ENCODE measurements around the gene SEBOX. TPM values are rescaled to one million over a fixed set of nuclear protein-coding genes. Genes with fewer than 3 reads are reported as not detected.

SEBOX gene
- total and polyA plus RNA-seq, 7 donors: not detected

- no peaks in the 10 kb centered on the region for H3K4me1 ChIP-seq
- no peak for TF ChIP-seq POLR2A (IDR thresholded peaks at IDR 0.05)
- TF ChIP-seq CTCF (IDR thresholded peaks at IDR 0.05): no peak
- no peak for TF ChIP-seq POLR2AphosphoS5 (IDR thresholded peaks at IDR 0.05)
- TF ChIP-seq EP300 (IDR thresholded peaks at IDR 0.05): no peak
- 89 to 93% methylated on average over 6 of the region's 6 CpGs for WGBS, 2 donors
- H3K27ac ChIP-seq: no peak overlapping the region
- DNase-seq: no peak
- peaks cover 4 to 72% (median 19%) of the 10 kb centered on the region in 4 donors for H3K36me3 ChIP-seq
- intact Hi-C loops (cut with DNase I): no loop called here
- H3K9me3 ChIP-seq: no peaks in the 10 kb centered on the region
- no peak overlapping the region for H3K4me3 ChIP-seq
- no peaks in the 10 kb centered on the region for H3K27me3 ChIP-seq
Measured at GRCh38 chr17:28395968-28396367, 31.0 kb upstream of the SEBOX start.

- H3K4me1 ChIP-seq: no peaks in the 10 kb centered on the region
- 67 to 84% methylated on average over 2 of the region's 2 CpGs for WGBS, 2 donors
- no peak for DNase-seq
- TF ChIP-seq POLR2A (IDR thresholded peaks at IDR 0.05) (no peak), EP300 (IDR thresholded peaks at IDR 0.05) (no peak), POLR2AphosphoS5 (IDR thresholded peaks at IDR 0.05) (no peak)
- intact Hi-C loops (cut with DNase I): no loop called here
- no peaks in the 10 kb centered on the region for H3K9me3 ChIP-seq
- H3K4me3 ChIP-seq: no peak overlapping the region
- H3K27ac ChIP-seq: no peak overlapping the region
- peaks cover 7 to 77% (median 24%) of the 10 kb centered on the region in 4 donors for H3K36me3 ChIP-seq
- H3K27me3 ChIP-seq: no peaks in the 10 kb centered on the region
Measured at GRCh38 chr17:28395426-28395825, 30.4 kb upstream of the SEBOX start.

- H3K4me1 ChIP-seq: no peaks in the 10 kb centered on the region
- intact Hi-C loops (cut with DNase I): no loop called here
- no peaks in the 10 kb centered on the region for H3K9me3 ChIP-seq
- no peak overlapping the region for H3K4me3 ChIP-seq
- TF ChIP-seq POLR2AphosphoS5 (IDR thresholded peaks at IDR 0.05) (no peak), CTCF (IDR thresholded peaks at IDR 0.05) (no peak), EP300 (IDR thresholded peaks at IDR 0.05) (no peak), POLR2A (IDR thresholded peaks at IDR 0.05) (no peak)
- H3K27ac ChIP-seq: no peak overlapping the region
- peaks cover 11 to 86% (median 28%) of the 10 kb centered on the region in 4 donors for H3K36me3 ChIP-seq
- WGBS, 2 donors: 82 to 84% methylated on average over 7 of the region's 7 CpGs
- no peak for DNase-seq
- H3K27me3 ChIP-seq: no peaks in the 10 kb centered on the region
Measured at GRCh38 chr17:28394337-28395116, 29.5 kb upstream of the SEBOX start.

- 82 to 90% methylated on average over 10 of the region's 10 CpGs for WGBS, 2 donors
- H3K27me3 ChIP-seq: no peaks in the 10 kb centered on the region
- DNase-seq: no peak
Measured at GRCh38 chr17:28392491-28392890, 27.5 kb upstream of the SEBOX start.

More at GRCh38 chr17:28392491-28392890, 27.5 kb upstream of the SEBOX start:
- no peak overlapping the region for H3K4me3 ChIP-seq
- TF ChIP-seq CTCF (IDR thresholded peaks at IDR 0.05) (no peak), EP300 (IDR thresholded peaks at IDR 0.05) (no peak), POLR2A (IDR thresholded peaks at IDR 0.05) (no peak), POLR2AphosphoS5 (IDR thresholded peaks at IDR 0.05) (no peak)
- H3K27ac ChIP-seq: no peak overlapping the region
- no peaks in the 10 kb centered on the region for H3K4me1 ChIP-seq
- H3K9me3 ChIP-seq: no peaks in the 10 kb centered on the region
- peaks cover 13 to 87% (median 44%) of the 10 kb centered on the region in 4 donors for H3K36me3 ChIP-seq
- intact Hi-C loops (cut with DNase I): no loop called here
